GM19328 (cell line): ENCODE data around the gene FEN1.

ENCODE experiments used
- ATAC-seq: cut with Tn5 transposase; IDR thresholded peaks from one replicate; pipeline ENCODE4 v1.9.1; 2021; ENCODE audit warnings: mild to moderate bottlenecking, moderate library complexity; ENCODE audit not compliant: unreplicated experiment

FEN1 gene

GRCh38 chr11:61815790-61816735 is 23.4 kb downstream of the FEN1 start:
- ATAC-seq, result peak; percentile 33

GRCh38 chr11:61816736-61817455 is 24.2 kb downstream of the FEN1 start, which contains the start of gene FADS1:
FADS1 (minus strand) TSS chr11:61817003; CDS start chr11:61816929, 74 bp downstream.
- peak; percentile 54 for ATAC-seq

GRCh38 chr11:61817471-61818202 is 24.9 kb downstream of the FEN1 start:
- no peak for ATAC-seq

GRCh38 chr11:61820174-61820573 is 27.5 kb downstream of the FEN1 start:
- no peak for ATAC-seq

GRCh38 chr11:61826930-61827570 is 34.3 kb downstream of the FEN1 start:
- no peak for ATAC-seq

- ATAC-seq, result peak; percentile 50
These were observed 35.1 kb downstream of the FEN1 start, which contains the start of gene FADS2 for GRCh38 chr11:61827571-61828378. FADS2 (plus strand) TSS chr11:61828300; CDS start chr11:61828391, 91 bp downstream.

- no peak for ATAC-seq
These were observed 35.6 kb downstream of the FEN1 start for GRCh38 chr11:61828379-61828628.

GRCh38 chr11:61828629-61829407 is 36.1 kb downstream of the FEN1 start:
- no peak for ATAC-seq

GRCh38 chr11:61829806-61830205 is 37.1 kb downstream of the FEN1 start:
- no peak for ATAC-seq

GRCh38 chr11:61830237-61831105 is 37.8 kb downstream of the FEN1 start:
- ATAC-seq, result no peak

GRCh38 chr11:61832207-61832606 is 39.5 kb downstream of the FEN1 start:
- ATAC-seq, result no peak

GRCh38 chr11:61832754-61833153 is 40.0 kb downstream of the FEN1 start:
- ATAC-seq, result no peak

- no peak for ATAC-seq
These were observed 40.8 kb downstream of the FEN1 start for GRCh38 chr11:61833471-61833870.

- ATAC-seq, result no peak
These were observed 41.2 kb downstream of the FEN1 start for GRCh38 chr11:61833926-61834277.

- ATAC-seq, result peak; percentile 76
These were observed 41.8 kb downstream of the FEN1 start for GRCh38 chr11:61834278-61835048.

- no peak for ATAC-seq
These were observed 43.5 kb downstream of the FEN1 start for GRCh38 chr11:61836193-61836592.

GRCh38 chr11:61837411-61838005 is 44.8 kb downstream of the FEN1 start:
- no peak for ATAC-seq
